ENCODE measurements around the gene CFAP92. TPM values are rescaled to one million over a fixed set of nuclear protein-coding genes. Genes with fewer than 3 reads are reported as not detected.

The CFAP92 gene
- total RNA-seq, 1 donor from 2014 or later, result under 0.01 TPM

- H3K27me3 ChIP-seq (ENCODE audit: control insufficient read depth, insufficient read depth, low read length), result no peaks in the 10 kb centered on the region
- no peak overlapping the region for H3K4me3 ChIP-seq (ENCODE audit: low read depth, low read length)
- FAIRE-seq, result no peak
- TF ChIP-seq CTCF (IDR thresholded peaks at IDR 0.05; ENCODE audit: insufficient read depth, low read length, severe bottlenecking), result no peak
- H3K36me3 ChIP-seq (ENCODE audit: control insufficient read depth, insufficient read depth, low read length), result no peaks in the 10 kb centered on the region
- no peak for DNase-seq (ENCODE audit: low read depth)
These were observed 70.3 kb downstream of the CFAP92 start for GRCh38 chr3:128923576-128923975.

- H3K36me3 ChIP-seq (ENCODE audit: control insufficient read depth, insufficient read depth, low read length), result no peaks in the 10 kb centered on the region
- H3K27me3 ChIP-seq (ENCODE audit: control insufficient read depth, insufficient read depth, low read length), result no peaks in the 10 kb centered on the region
- no peak for TF ChIP-seq CTCF (IDR thresholded peaks at IDR 0.05; ENCODE audit: insufficient read depth, low read length, severe bottlenecking)
- DNase-seq (ENCODE audit: low read depth) (no peak), FAIRE-seq (peak; percentile 40)
- H3K4me3 ChIP-seq (ENCODE audit: low read depth, low read length), result no peak overlapping the region
These were observed 70.9 kb downstream of the CFAP92 start for GRCh38 chr3:128922804-128923459.

GRCh38 chr3:128919988-128920387, 73.9 kb downstream of the CFAP92 start:
- FAIRE-seq, result no peak
- no peaks in the 10 kb centered on the region for H3K27me3 ChIP-seq (ENCODE audit: control insufficient read depth, insufficient read depth, low read length)
- peaks cover 5% of the 10 kb centered on the region for H3K36me3 ChIP-seq (ENCODE audit: control insufficient read depth, insufficient read depth, low read length)
- TF ChIP-seq CTCF (IDR thresholded peaks at IDR 0.05; ENCODE audit: insufficient read depth, low read length, severe bottlenecking), result no peak
- H3K4me3 ChIP-seq (ENCODE audit: low read depth, low read length), result no peak overlapping the region
- peak; percentile 60 for DNase-seq (ENCODE audit: low read depth)

GRCh38 chr3:128917291-128917690, 76.6 kb downstream of the CFAP92 start:
- Histone ChIP-seq H3K36me3 (ENCODE audit: control insufficient read depth, insufficient read depth, low read length) (peaks cover 21% of the 10 kb centered on the region), H3K4me3 (ENCODE audit: low read depth, low read length) (no peak overlapping the region), H3K27me3 (ENCODE audit: control insufficient read depth, insufficient read depth, low read length) (no peaks in the 10 kb centered on the region)
- FAIRE-seq (no peak), DNase-seq (ENCODE audit: low read depth) (no peak)
- no peak for TF ChIP-seq CTCF (IDR thresholded peaks at IDR 0.05; ENCODE audit: insufficient read depth, low read length, severe bottlenecking)

- no peaks in the 10 kb centered on the region for H3K27me3 ChIP-seq (ENCODE audit: control insufficient read depth, insufficient read depth, low read length)
- no peak overlapping the region for H3K4me3 ChIP-seq (ENCODE audit: low read depth, low read length)
- H3K36me3 ChIP-seq (ENCODE audit: control insufficient read depth, insufficient read depth, low read length), result peaks cover 30% of the 10 kb centered on the region
- no peak for DNase-seq (ENCODE audit: low read depth)
- TF ChIP-seq CTCF (IDR thresholded peaks at IDR 0.05; ENCODE audit: insufficient read depth, low read length, severe bottlenecking), result no peak
- no peak for FAIRE-seq
These were observed 78.8 kb downstream of the CFAP92 start for GRCh38 chr3:128914966-128915645.

Data from bronchial epithelial cell (primary cell).